ENCODE measurements around the gene YARS1. TPM values are rescaled to one million over a fixed set of nuclear protein-coding genes. Genes with fewer than 3 reads are reported as not detected.

The YARS1 gene
- total and polyA plus RNA-seq, 4 donors = 31.6 to 94.0 (median 52.6) TPM

DNA sequence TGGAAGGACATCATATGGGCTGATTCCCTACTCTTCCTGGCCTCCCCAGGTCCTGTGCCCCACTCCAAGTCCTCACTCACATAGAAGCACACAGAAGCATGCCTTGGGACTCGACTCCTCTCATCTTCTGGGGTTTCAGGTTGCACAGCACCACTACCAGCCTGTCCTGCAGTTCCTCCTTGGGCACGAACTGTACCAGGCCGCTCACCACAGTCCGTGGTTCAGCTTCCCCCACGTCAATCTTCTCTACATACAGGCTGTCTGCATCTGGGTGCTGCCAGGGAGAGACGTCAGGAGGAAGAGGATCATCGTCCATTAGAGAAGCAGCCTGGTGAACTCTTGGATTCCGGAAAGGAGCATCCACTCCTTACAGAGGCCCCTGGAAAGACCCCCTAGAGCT lies 37.2 kb downstream of the YARS1 start:
- Histone ChIP-seq H3K36me3 (ENCODE audit: control insufficient read depth in 4 of 4, insufficient read depth in 3 of 4, low read depth in 1 of 4, low read length in 3 of 4) (peaks cover 32 to 81% (median 59%) of the 10 kb centered on the region in 4 donors), H3K4me3 (ENCODE audit: low read depth in 1 of 3, low read length in 3 of 3) (no peak overlapping the region), H3K9ac (ENCODE audit: low read depth in 1 of 2, low read length in 2 of 2) (no peak overlapping the region), H3K27me3 (ENCODE audit: control insufficient read depth in 4 of 4, insufficient read depth in 4 of 4, low read length in 3 of 4) (no peaks in the 10 kb centered on the region), H3K9me3 (ENCODE audit: control insufficient read depth in 4 of 4, low read length in 3 of 4) (no peaks in the 10 kb centered on the region), H3K4me1 (ENCODE audit: control insufficient read depth in 4 of 4, insufficient read depth in 4 of 4, low read length in 3 of 4) (no peaks in the 10 kb centered on the region), H3K27ac (ENCODE audit: low read depth in 1 of 2, low read length in 2 of 2) (no peak overlapping the region)
- DNase-seq (ENCODE audit: low spot score) = no peak
- 95% methylated on average over 8 of the region's 8 CpGs for WGBS
- TF ChIP-seq FOXA2 (IDR thresholded peaks at IDR 0.05) = no peak
- no peak for TF ChIP-seq SP1 (IDR thresholded peaks at IDR 0.05)
- no peak for TF ChIP-seq EGR1 (IDR thresholded peaks at IDR 0.05; ENCODE audit: low read depth in 2 of 2)
- TF ChIP-seq RAD21 (IDR thresholded peaks at IDR 0.05) = no peak
- TF ChIP-seq, protein P1, sequence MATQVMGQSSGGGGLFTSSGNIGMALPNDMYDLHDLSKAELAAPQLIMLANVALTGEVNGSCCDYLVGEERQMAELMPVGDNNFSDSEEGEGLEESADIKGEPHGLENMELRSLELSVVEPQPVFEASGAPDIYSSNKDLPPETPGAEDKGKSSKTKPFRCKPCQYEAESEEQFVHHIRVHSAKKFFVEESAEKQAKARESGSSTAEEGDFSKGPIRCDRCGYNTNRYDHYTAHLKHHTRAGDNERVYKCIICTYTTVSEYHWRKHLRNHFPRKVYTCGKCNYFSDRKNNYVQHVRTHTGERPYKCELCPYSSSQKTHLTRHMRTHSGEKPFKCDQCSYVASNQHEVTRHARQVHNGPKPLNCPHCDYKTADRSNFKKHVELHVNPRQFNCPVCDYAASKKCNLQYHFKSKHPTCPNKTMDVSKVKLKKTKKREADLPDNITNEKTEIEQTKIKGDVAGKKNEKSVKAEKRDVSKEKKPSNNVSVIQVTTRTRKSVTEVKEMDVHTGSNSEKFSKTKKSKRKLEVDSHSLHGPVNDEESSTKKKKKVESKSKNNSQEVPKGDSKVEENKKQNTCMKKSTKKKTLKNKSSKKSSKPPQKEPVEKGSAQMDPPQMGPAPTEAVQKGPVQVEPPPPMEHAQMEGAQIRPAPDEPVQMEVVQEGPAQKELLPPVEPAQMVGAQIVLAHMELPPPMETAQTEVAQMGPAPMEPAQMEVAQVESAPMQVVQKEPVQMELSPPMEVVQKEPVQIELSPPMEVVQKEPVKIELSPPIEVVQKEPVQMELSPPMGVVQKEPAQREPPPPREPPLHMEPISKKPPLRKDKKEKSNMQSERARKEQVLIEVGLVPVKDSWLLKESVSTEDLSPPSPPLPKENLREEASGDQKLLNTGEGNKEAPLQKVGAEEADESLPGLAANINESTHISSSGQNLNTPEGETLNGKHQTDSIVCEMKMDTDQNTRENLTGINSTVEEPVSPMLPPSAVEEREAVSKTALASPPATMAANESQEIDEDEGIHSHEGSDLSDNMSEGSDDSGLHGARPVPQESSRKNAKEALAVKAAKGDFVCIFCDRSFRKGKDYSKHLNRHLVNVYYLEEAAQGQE (IDR thresholded peaks at IDR 0.05) = no peak
- TF ChIP-seq JUND (IDR thresholded peaks at IDR 0.05) = no peak
- no peak for TF ChIP-seq ZBTB33 (IDR thresholded peaks at IDR 0.05)
- no peak for TF ChIP-seq HNF4A (conservative IDR thresholded peaks at IDR 0.05)
- no peak for TF ChIP-seq MAX (IDR thresholded peaks at IDR 0.05)
- TF ChIP-seq FOXA1 (IDR thresholded peaks at IDR 0.05) = no peak
- TF ChIP-seq RXRA (IDR thresholded peaks at IDR 0.05) = no peak
- TF ChIP-seq TAF1 (conservative IDR thresholded peaks at IDR 0.05) = no peak
- no peak for TF ChIP-seq CTCF (IDR thresholded peaks at IDR 0.05; ENCODE audit: low read depth, low read length, missing input control)
- TF ChIP-seq HNF4G (IDR thresholded peaks at IDR 0.05) = no peak
- TF ChIP-seq GABPA (IDR thresholded peaks at IDR 0.05 in 1 of 2, conservative IDR thresholded peaks at IDR 0.05 in 1 of 2) = no peak
- no peak for TF ChIP-seq YY1 (IDR thresholded peaks at IDR 0.05)
- no peak for TF ChIP-seq NR2F2 (IDR thresholded peaks at IDR 0.05)
- TF ChIP-seq ATF3 (IDR thresholded peaks at IDR 0.05) = no peak

Data from liver (tissue), 9 donors.